OCI-LY3 (cell line): ENCODE results near the gene TLE6.

ENCODE experiments used
- H2AFZ ChIP-seq: fragments of 200-600, 300-600 bp; shearing (Covaris generic); 2 replicates; pipeline ENCODE4 v1.6.0; 2014; ENCODE audit warnings: antibody characterized with exemption, low read depth, low read length
- H3K27ac ChIP-seq: fragments of 200-600, 300-600 bp; sonication (generic); 2 replicates; pipeline ENCODE4 v1.5.1; 2014; ENCODE audit warnings: mild to moderate bottlenecking, low read length, moderate library complexity, mixed read lengths
- H3K27me3 ChIP-seq: fragments of 200-600, 300-600 bp; sonication (generic); 2 replicates; pipeline ENCODE4 v1.6.1; 2014; ENCODE audit warnings: low read depth, low read length, mixed read lengths
- H3K36me3 ChIP-seq: fragments of 200-600, 300-600 bp; sonication (generic); replicated peaks from 2 replicates; pipeline ENCODE3; 2014; ENCODE audit warnings: low read depth, low read length, mixed read lengths
- H3K4me1 ChIP-seq: fragments of 300-600, 200-600 bp; sonication (generic); 2 replicates; pipeline ENCODE4 v1.6.1; 2014; ENCODE audit warnings: low read length, mixed read lengths
- H3K4me2 ChIP-seq: fragments of 200-600, 300-600 bp; sonication (generic); 2 replicates; pipeline ENCODE4 v1.6.1; 2014; ENCODE audit warnings: low read length, mixed read lengths
- H3K4me3 ChIP-seq: fragments of 300-600, 200-600 bp; sonication (generic); 2 replicates; pipeline ENCODE4 v1.5.1; 2014; ENCODE audit warnings: antibody characterized with exemption, mild to moderate bottlenecking, low read length, moderate library complexity
- H3K79me2 ChIP-seq: fragments of 300-600, 200-600 bp; shearing (Covaris generic); 2 replicates; pipeline ENCODE4 v1.6.1; 2014; ENCODE audit warnings: mild to moderate bottlenecking, low read length, mixed read lengths
- H3K9ac ChIP-seq: fragments of 300-600, 200-600 bp; shearing (Covaris generic); 2 replicates; pipeline ENCODE4 v1.6.0; 2014; ENCODE audit warnings: mild to moderate bottlenecking, low read length, moderate library complexity
- H3K9me3 ChIP-seq: fragments of 200-600, 300-600 bp; shearing (Covaris generic); 2 replicates; pipeline ENCODE4 v1.6.1; 2014; ENCODE audit warnings: low read length, mixed read lengths; ENCODE audit not compliant: insufficient read depth
- H4K20me1 ChIP-seq: fragments of 200-600, 300-600 bp; sonication (generic); 2 replicates; pipeline ENCODE4 v1.6.1; 2016; ENCODE audit warnings: low read length, mixed read lengths; ENCODE audit not compliant: insufficient read depth
- CTCF ChIP-seq: fragments of 200-600, 300-600 bp; sonication (generic); IDR thresholded peaks from 2 replicates; pipeline ENCODE4 v1.5.1; 2014; ENCODE audit warnings: antibody characterized with exemption, low read length, low read depth
- EZH2phosphoT487 ChIP-seq: fragments of 200-600 bp; shearing (Covaris generic); IDR thresholded peaks from 2 replicates; pipeline ENCODE4 v1.6.1; 2018; ENCODE audit warnings: antibody characterized with exemption, mixed run types, low read depth

TLE6 gene

GRCh38 chr19:3001235-3001800 lies 24.0 kb downstream of the TLE6 start:
- H3K4me3 ChIP-seq, result no peak overlapping the region
- TF ChIP-seq EZH2phosphoT487 (no peak), CTCF (no peak)
- H4K20me1 ChIP-seq, result no peaks in the 10 kb centered on the region
- no peaks in the 10 kb centered on the region for H3K79me2 ChIP-seq
- no peak overlapping the region for H3K4me2 ChIP-seq
- no peaks in the 10 kb centered on the region for H3K36me3 ChIP-seq
- H3K27me3 ChIP-seq, result no peaks in the 10 kb centered on the region
- no peak overlapping the region for H3K9ac ChIP-seq
- no peaks in the 10 kb centered on the region for H3K9me3 ChIP-seq
- no peak overlapping the region for H2AFZ ChIP-seq
- no peak overlapping the region for H3K27ac ChIP-seq
- no peaks in the 10 kb centered on the region for H3K4me1 ChIP-seq

- Histone ChIP-seq H3K4me3 (no peak overlapping the region), H3K9ac (no peak overlapping the region), H4K20me1 (no peaks in the 10 kb centered on the region), H3K27me3 (no peaks in the 10 kb centered on the region), H3K79me2 (no peaks in the 10 kb centered on the region), H3K27ac (no peak overlapping the region), H3K9me3 (no peaks in the 10 kb centered on the region), H3K36me3 (no peaks in the 10 kb centered on the region), H2AFZ (no peak overlapping the region), H3K4me2 (no peak overlapping the region), H3K4me1 (no peaks in the 10 kb centered on the region)
- TF ChIP-seq CTCF, result no peak
- TF ChIP-seq EZH2phosphoT487, result no peak
Measured at GRCh38 chr19:3003046-3003445, 25.7 kb downstream of the TLE6 start.

GRCh38 chr19:3004522-3004921 lies 27.2 kb downstream of the TLE6 start:
- Histone ChIP-seq H3K27ac (no peak overlapping the region), H3K4me3 (no peak overlapping the region), H3K4me2 (no peak overlapping the region), H2AFZ (no peak overlapping the region), H4K20me1 (no peaks in the 10 kb centered on the region), H3K9me3 (no peaks in the 10 kb centered on the region), H3K9ac (no peak overlapping the region), H3K79me2 (no peaks in the 10 kb centered on the region), H3K27me3 (no peaks in the 10 kb centered on the region), H3K36me3 (no peaks in the 10 kb centered on the region), H3K4me1 (no peaks in the 10 kb centered on the region)
- TF ChIP-seq EZH2phosphoT487, result no peak
- no peak for TF ChIP-seq CTCF

GRCh38 chr19:3005345-3005744 lies 28.0 kb downstream of the TLE6 start:
- Histone ChIP-seq H3K27ac (no peak overlapping the region), H2AFZ (no peak overlapping the region), H3K27me3 (no peaks in the 10 kb centered on the region), H3K9me3 (no peaks in the 10 kb centered on the region), H3K4me3 (no peak overlapping the region), H3K4me2 (no peak overlapping the region), H3K79me2 (no peaks in the 10 kb centered on the region), H4K20me1 (no peaks in the 10 kb centered on the region), H3K9ac (no peak overlapping the region), H3K4me1 (no peaks in the 10 kb centered on the region), H3K36me3 (no peaks in the 10 kb centered on the region)
- TF ChIP-seq CTCF (no peak), EZH2phosphoT487 (no peak)
